ENCODE results near the gene CFAP99.

DNA sequence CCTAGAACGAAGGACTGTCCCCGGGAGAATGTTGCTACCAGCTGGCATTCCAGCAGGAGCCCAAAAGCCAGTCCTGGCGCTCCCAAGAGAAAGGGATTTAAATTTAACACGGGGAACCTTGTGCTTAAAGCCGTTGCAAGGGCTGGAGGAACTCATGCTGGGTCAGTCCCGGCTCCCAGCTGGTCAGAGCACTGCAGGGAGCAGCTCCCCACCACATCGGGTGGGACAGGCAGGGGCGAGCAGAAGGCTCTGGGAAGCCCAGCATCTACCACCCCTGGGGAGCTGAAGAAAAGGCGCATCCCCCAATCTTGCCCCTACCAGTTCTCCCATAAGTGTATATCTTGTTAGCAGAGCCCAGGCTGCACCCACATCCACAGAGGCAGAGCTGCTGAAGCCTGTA is 15.7 kb downstream of the CFAP99 start:
- TF ChIP-seq, protein P1, sequence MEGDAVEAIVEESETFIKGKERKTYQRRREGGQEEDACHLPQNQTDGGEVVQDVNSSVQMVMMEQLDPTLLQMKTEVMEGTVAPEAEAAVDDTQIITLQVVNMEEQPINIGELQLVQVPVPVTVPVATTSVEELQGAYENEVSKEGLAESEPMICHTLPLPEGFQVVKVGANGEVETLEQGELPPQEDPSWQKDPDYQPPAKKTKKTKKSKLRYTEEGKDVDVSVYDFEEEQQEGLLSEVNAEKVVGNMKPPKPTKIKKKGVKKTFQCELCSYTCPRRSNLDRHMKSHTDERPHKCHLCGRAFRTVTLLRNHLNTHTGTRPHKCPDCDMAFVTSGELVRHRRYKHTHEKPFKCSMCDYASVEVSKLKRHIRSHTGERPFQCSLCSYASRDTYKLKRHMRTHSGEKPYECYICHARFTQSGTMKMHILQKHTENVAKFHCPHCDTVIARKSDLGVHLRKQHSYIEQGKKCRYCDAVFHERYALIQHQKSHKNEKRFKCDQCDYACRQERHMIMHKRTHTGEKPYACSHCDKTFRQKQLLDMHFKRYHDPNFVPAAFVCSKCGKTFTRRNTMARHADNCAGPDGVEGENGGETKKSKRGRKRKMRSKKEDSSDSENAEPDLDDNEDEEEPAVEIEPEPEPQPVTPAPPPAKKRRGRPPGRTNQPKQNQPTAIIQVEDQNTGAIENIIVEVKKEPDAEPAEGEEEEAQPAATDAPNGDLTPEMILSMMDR (IDR thresholded peaks at IDR 0.05), result no peak
- no peak for TF ChIP-seq POLR2A (IDR thresholded peaks at IDR 0.05)
